ENCODE measurements around the gene S1PR4. TPM values are rescaled to one million over a fixed set of nuclear protein-coding genes. Genes with fewer than 3 reads are reported as not detected.
A peak's percentile ranks its signal among the peaks of the same experiment; 100 is the strongest.

S1PR4 gene
- total and polyA plus RNA-seq, 2 of the 8 experiments (the other 6 are each of a cell fraction or from before 2014, with no cell fraction given): not detected

DNA sequence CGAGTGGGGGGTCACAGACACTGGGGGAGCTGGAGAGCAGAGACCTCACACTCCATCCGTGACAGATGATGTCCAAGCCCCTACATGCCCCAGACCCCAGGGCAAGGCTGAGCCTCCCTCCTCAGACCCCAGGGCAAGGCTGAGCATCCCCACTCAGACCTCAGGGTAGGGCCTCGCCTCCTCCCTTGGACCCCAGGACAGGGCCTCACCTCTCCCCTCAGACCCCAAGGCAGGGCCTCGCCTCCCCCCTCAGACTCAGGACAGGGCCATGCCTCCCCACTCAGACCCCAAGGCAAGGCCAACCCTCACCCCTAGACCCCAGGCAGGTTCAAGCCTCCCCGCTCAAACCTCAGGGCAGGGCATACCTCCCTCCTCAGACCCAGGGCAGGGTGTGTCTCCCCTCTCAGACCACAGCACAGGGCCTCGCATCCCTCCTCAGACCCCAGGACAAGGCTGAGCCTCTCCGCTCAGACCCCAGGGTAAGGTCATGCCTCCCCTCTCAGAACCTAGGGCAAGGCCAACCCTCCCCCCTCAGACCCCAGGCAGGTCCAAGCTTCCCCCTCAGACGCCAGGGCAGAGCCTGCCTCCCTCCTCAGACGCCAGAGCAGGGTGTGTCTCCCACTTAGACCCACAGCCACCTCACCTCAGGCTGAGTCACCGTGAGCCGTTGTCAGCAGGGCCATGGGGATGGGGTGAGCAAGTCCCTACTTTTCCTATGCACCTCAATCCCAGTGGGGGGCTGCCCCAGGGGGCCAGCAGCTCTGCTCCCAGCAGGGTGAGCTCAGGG is 1.7 kb upstream of the S1PR4 start:
- no peak overlapping the region for H2AFZ ChIP-seq (ENCODE audit: low read length)
- no peak overlapping the region for H4K5ac ChIP-seq (ENCODE audit: insufficient read length, low read depth, low read length)
- WGBS, 2 experiments (ENCODE audit: extremely low coverage in 1 of 2, insufficient coverage in 1 of 2, insufficient read length in 1 of 2, insufficient replicate concordance in 2 of 2, low coverage in 1 of 2, low lambda C conversion rate in 2 of 2, missing lambda C conversion rate in 1 of 2): 88% methylated on average over 10 of the region's 11 CpGs; no CpG with 5 or more reads in 1 of the 2 experiments
- ChIA-PET POLR2A (ENCODE audit: partially characterized antibody) (no interaction called here), CTCF (ENCODE audit: partially characterized antibody) (interaction anchor here (0.7 to 1.4 kb wide), 2 partner anchors 13 to 449 kb away, joined by 4 to 6 read pairs; no protein-coding TSS in a partner anchor)
- no peak overlapping the region for H3K9ac ChIP-seq (replicated peaks in 1 of 4; ENCODE audit: extremely low read depth in 1 of 4, low read depth in 3 of 4, low read length in 3 of 4)
- no peaks in the 10 kb centered on the region for H4K20me1 ChIP-seq (replicated peaks in 1 of 2; ENCODE audit: control insufficient read depth in 1 of 2, insufficient read depth in 2 of 2, low read length in 2 of 2)
- no peak overlapping the region for H3K23ac ChIP-seq (ENCODE audit: insufficient read length)
- H2BK15ac ChIP-seq (ENCODE audit: low read length): no peak overlapping the region
- H2BK120ac ChIP-seq (replicated peaks; ENCODE audit: low read depth, low read length): no peak overlapping the region
- H2BK20ac ChIP-seq (ENCODE audit: low read length): no peak overlapping the region
- no peak overlapping the region for H3K4me3 ChIP-seq (ENCODE audit: extremely low read depth in 1 of 4, insufficient read depth in 2 of 4, low read depth in 3 of 4, low read length in 4 of 4)
- H3K79me1 ChIP-seq (ENCODE audit: low read depth, low read length): no peaks in the 10 kb centered on the region
- no peak overlapping the region for H4K91ac ChIP-seq (replicated peaks; ENCODE audit: insufficient read length, low read length)
- H3K36me3 ChIP-seq (ENCODE audit: control insufficient read depth in 2 of 4, insufficient read depth in 4 of 4, low read length in 3 of 4): no peaks in the 10 kb centered on the region
- no peaks in the 10 kb centered on the region for H3K9me3 ChIP-seq (ENCODE audit: insufficient read depth in 2 of 2, low read depth in 1 of 2, low read length in 1 of 2)
- DNase-seq (ENCODE audit: low read depth in 1 of 2, low spot score in 2 of 2): no peak
- no peaks in the 10 kb centered on the region for H3K79me2 ChIP-seq (ENCODE audit: control insufficient read depth in 1 of 2, insufficient read depth in 2 of 2, low read length in 2 of 2)
- no peaks in the 10 kb centered on the region for H3K27me3 ChIP-seq (replicated peaks in 1 of 4; ENCODE audit: control insufficient read depth in 3 of 4, extremely low read depth in 1 of 4, insufficient read depth in 3 of 4, low read length in 3 of 4)
- H3K18ac ChIP-seq (ENCODE audit: extremely low read depth, low read length): no peak overlapping the region
- H4K8ac ChIP-seq (ENCODE audit: extremely low read depth, insufficient read depth, low read length): no peak overlapping the region
- no peak overlapping the region for H3K4ac ChIP-seq (replicated peaks; ENCODE audit: insufficient read length, low read depth, low read length)
- H3K23me2 ChIP-seq (ENCODE audit: low read depth, low read length): no peaks in the 10 kb centered on the region
- no peak overlapping the region for H3K27ac ChIP-seq (ENCODE audit: low read depth, low read length)
- no peak overlapping the region for H2BK12ac ChIP-seq (ENCODE audit: low read depth, low read length)
- no peak overlapping the region for H3K4me2 ChIP-seq (ENCODE audit: insufficient read depth in 1 of 2, low read depth in 2 of 2, low read length in 2 of 2)
- no peak for FAIRE-seq
- H2BK5ac ChIP-seq (ENCODE audit: low read depth, low read length): 0 out of 2 replicates have a peak overlapping the region, but pooled peaks have one; percentile 16
- H3K56ac ChIP-seq (replicated peaks; ENCODE audit: insufficient read length, low read depth, low read length): no peak overlapping the region
- H2AK5ac ChIP-seq (ENCODE audit: low read depth, low read length): no peak overlapping the region
- no peak overlapping the region for H3K14ac ChIP-seq (ENCODE audit: insufficient read length)
- no peaks in the 10 kb centered on the region for H3K4me1 ChIP-seq (replicated peaks in 1 of 4; ENCODE audit: control insufficient read depth in 3 of 4, insufficient read depth in 4 of 4, low read length in 3 of 4)
